ENCODE data around the gene ARHGEF37.
A peak's percentile ranks its signal among the peaks of the same experiment; 100 is the strongest.
"Not testable (repeated sequence)": the region's sequence is repeated elsewhere in the genome, so short reads cannot be mapped to it uniquely, and the experiment has no call there.

The ARHGEF37 gene

DNA sequence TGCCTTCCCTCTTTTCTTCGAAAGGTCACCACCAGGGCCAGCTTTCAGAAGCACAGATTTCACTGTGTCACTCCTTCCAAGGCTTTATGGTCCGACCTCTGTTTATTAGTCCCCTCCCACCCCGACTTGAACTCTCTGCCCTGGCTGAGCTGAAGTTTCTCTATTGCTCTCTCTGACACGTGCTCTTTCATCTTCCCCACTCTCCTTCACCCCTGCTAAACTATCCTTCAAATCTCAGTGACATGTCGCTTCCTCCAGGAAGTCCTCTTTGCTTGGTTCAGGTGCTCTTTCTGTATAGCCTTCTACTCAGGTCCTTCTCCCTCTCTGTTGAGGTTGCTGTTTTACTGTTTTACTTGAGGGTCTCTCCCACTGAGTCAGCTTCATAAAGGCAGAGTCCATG, 64.4 kb downstream of the ARHGEF37 start:
- no peaks in the 10 kb centered on the region for H3K9me2 ChIP-seq (replicated peaks; ENCODE audit: control insufficient read depth, low read length)
- no peak overlapping the region for H3K4me2 ChIP-seq (ENCODE audit: low read length)
- no peaks in the 10 kb centered on the region for H4K20me1 ChIP-seq (ENCODE audit: control insufficient read depth, insufficient read depth, low read depth, low read length)
- no peaks in the 10 kb centered on the region for H3K9me3 ChIP-seq (ENCODE audit: control insufficient read depth, insufficient read depth, low read length)
- no peaks in the 10 kb centered on the region for H3K79me2 ChIP-seq (ENCODE audit: control insufficient read depth, low read length)
- no peak overlapping the region for H3K27ac ChIP-seq (ENCODE audit: low read depth, low read length)
- no peaks in the 10 kb centered on the region for H3K27me3 ChIP-seq (ENCODE audit: control insufficient read depth, low read length)
- H3K4me1 ChIP-seq (ENCODE audit: control insufficient read depth, low read length): peaks cover 39% of the 10 kb centered on the region
- H3K4me3 ChIP-seq (ENCODE audit: low read length): no peak overlapping the region
- H3K36me3 ChIP-seq (ENCODE audit: control insufficient read depth, low read length): no peaks in the 10 kb centered on the region
- TF ChIP-seq EZH2phosphoT487 (IDR thresholded peaks at IDR 0.05; ENCODE audit: borderline replicate concordance, low read length): no peak
- TF ChIP-seq, protein P1, sequence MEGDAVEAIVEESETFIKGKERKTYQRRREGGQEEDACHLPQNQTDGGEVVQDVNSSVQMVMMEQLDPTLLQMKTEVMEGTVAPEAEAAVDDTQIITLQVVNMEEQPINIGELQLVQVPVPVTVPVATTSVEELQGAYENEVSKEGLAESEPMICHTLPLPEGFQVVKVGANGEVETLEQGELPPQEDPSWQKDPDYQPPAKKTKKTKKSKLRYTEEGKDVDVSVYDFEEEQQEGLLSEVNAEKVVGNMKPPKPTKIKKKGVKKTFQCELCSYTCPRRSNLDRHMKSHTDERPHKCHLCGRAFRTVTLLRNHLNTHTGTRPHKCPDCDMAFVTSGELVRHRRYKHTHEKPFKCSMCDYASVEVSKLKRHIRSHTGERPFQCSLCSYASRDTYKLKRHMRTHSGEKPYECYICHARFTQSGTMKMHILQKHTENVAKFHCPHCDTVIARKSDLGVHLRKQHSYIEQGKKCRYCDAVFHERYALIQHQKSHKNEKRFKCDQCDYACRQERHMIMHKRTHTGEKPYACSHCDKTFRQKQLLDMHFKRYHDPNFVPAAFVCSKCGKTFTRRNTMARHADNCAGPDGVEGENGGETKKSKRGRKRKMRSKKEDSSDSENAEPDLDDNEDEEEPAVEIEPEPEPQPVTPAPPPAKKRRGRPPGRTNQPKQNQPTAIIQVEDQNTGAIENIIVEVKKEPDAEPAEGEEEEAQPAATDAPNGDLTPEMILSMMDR (IDR thresholded peaks at IDR 0.05; ENCODE audit: low read depth, low read length, poor library complexity, severe bottlenecking): no peak
- peaks cover 6% of the 10 kb centered on the region for H3F3A ChIP-seq (ENCODE audit: control insufficient read depth, insufficient read depth)

DNA sequence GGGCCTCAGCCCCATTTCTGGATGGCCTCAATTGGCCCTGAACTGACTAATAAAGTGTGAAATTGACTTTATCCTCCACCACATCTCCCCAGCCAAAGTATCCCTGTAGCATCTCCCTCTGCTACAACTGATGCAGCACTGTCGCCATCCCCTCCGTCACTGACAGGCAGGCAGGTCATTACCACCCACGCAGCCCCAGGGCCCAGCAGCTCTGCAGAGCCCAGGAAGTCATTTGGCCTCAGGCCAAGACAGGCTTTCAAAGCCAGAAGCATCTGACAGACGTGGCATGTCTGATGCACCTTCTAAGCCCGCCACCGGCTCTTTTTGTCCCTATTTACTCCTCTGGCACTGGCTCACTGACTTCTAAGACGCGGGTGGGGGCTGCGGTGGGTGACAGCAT, 65.3 kb downstream of the ARHGEF37 start:
- H4K20me1 ChIP-seq (ENCODE audit: control insufficient read depth, insufficient read depth, low read depth, low read length): no peaks in the 10 kb centered on the region
- H3K4me2 ChIP-seq (ENCODE audit: low read length): peak overlapping the region; percentile 60
- peaks cover 39% of the 10 kb centered on the region for H3K4me1 ChIP-seq (ENCODE audit: control insufficient read depth, low read length)
- H3K9me2 ChIP-seq (replicated peaks; ENCODE audit: control insufficient read depth, low read length): no peaks in the 10 kb centered on the region
- no peaks in the 10 kb centered on the region for H3K9me3 ChIP-seq (ENCODE audit: control insufficient read depth, insufficient read depth, low read length)
- H3K36me3 ChIP-seq (ENCODE audit: control insufficient read depth, low read length): no peaks in the 10 kb centered on the region
- no peaks in the 10 kb centered on the region for H3K79me2 ChIP-seq (ENCODE audit: control insufficient read depth, low read length)
- peak overlapping the region; percentile 46; the same call in 1 of the 2 replicates for H3K27ac ChIP-seq (ENCODE audit: low read depth, low read length)
- peak overlapping the region; percentile 39; the same call in 1 of the 2 replicates for H3K4me3 ChIP-seq (ENCODE audit: low read length)
- H3K27me3 ChIP-seq (ENCODE audit: control insufficient read depth, low read length): no peaks in the 10 kb centered on the region
- H3F3A ChIP-seq (ENCODE audit: control insufficient read depth, insufficient read depth): peaks cover 7% of the 10 kb centered on the region
- TF ChIP-seq, protein P1 (IDR thresholded peaks at IDR 0.05; ENCODE audit: low read depth, low read length, poor library complexity, severe bottlenecking): no peak
- no peak for TF ChIP-seq EZH2phosphoT487 (IDR thresholded peaks at IDR 0.05; ENCODE audit: borderline replicate concordance, low read length)

DNA sequence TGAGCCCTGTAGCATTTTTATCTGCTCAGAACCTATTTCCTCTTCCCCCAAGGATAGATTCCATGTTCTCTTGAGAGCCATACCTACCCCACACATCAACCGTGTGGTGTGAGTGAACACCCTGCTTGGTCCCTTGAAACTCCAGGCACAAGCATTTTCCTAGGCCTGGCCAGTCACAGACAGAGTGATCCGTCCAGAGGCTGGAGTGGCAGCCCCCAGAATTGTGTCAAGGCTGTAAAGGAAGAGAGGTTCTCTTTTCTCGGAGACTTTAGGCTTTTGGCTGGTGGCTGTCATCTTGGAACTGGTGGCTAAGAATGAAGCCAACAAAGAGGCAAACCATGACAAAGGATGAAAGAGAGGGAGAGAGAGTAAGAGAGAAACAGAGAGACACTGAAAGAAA, 66.0 kb downstream of the ARHGEF37 start:
- Histone ChIP-seq H3K4me3 (ENCODE audit: low read length) (peak overlapping the region; percentile 39), H3K27me3 (ENCODE audit: control insufficient read depth, low read length) (no peaks in the 10 kb centered on the region), H3K27ac (ENCODE audit: low read depth, low read length) (peak overlapping the region; percentile 46), H3K36me3 (ENCODE audit: control insufficient read depth, low read length) (no peaks in the 10 kb centered on the region), H3K79me2 (ENCODE audit: control insufficient read depth, low read length) (no peaks in the 10 kb centered on the region), H3K9me2 (replicated peaks; ENCODE audit: control insufficient read depth, low read length) (no peaks in the 10 kb centered on the region), H3K4me2 (ENCODE audit: low read length) (peak overlapping the region; percentile 60), H3K4me1 (ENCODE audit: control insufficient read depth, low read length) (peaks cover 39% of the 10 kb centered on the region), H4K20me1 (ENCODE audit: control insufficient read depth, insufficient read depth, low read depth, low read length) (no peaks in the 10 kb centered on the region), H3F3A (ENCODE audit: control insufficient read depth, insufficient read depth) (peaks cover 13% of the 10 kb centered on the region), H3K9me3 (ENCODE audit: control insufficient read depth, insufficient read depth, low read length) (no peaks in the 10 kb centered on the region)
- no peak for TF ChIP-seq EZH2phosphoT487 (IDR thresholded peaks at IDR 0.05; ENCODE audit: borderline replicate concordance, low read length)
- TF ChIP-seq, protein P1 (IDR thresholded peaks at IDR 0.05; ENCODE audit: low read depth, low read length, poor library complexity, severe bottlenecking): no peak

DNA sequence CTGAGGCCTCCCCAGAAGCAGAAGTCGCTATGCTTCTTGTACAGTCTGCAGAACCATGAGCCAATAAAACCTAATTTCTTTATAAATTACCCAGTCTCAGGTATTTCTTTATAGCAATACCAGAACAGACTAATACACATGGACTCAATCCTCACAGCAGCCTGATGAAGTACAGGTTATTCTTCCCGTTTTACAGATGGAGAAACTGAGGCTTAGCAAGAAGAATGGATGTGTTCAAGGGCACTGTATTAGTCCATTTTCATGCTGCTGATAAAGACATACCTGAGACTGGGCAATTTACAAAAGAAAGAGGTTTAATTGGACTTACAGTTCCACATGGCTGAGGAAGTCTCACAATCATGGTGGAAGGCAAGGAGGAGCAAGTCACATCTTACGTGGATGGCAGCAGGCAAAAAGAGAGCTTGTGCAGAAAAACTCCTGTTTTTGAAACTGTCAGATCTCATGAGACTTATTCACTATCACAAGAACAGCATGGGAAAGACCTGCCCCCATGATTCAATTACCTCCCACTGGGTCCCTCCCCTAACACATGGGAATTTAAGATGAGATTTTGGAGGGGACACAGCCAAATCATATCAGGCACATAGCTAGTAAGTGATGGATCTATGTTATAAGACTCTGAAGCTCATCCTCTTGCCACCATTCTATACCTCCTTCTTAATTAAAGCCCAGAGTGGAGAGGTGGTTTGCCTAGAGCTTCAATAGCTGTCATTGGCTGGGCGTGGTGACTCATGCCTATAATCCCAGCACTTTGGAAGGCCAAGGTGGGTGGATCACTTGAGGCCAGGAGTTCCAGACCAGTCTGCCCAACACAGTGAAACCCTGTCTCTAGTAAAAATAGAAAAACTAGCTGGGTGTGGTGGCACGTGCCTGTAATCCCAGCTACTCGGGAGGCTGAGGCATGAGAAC, 67.4 kb downstream of the ARHGEF37 start:
- not testable (repeated sequence) for H3K9me2 ChIP-seq (replicated peaks; ENCODE audit: control insufficient read depth, low read length); H3K36me3 ChIP-seq (ENCODE audit: control insufficient read depth, low read length); H3K27me3 ChIP-seq (ENCODE audit: control insufficient read depth, low read length); H4K20me1 ChIP-seq (ENCODE audit: control insufficient read depth, insufficient read depth, low read depth, low read length); H3K9me3 ChIP-seq (ENCODE audit: control insufficient read depth, insufficient read depth, low read length); H3K4me3 ChIP-seq (ENCODE audit: low read length); H3K27ac ChIP-seq (ENCODE audit: low read depth, low read length); H3K79me2 ChIP-seq (ENCODE audit: control insufficient read depth, low read length)
- Histone ChIP-seq H3F3A (ENCODE audit: control insufficient read depth, insufficient read depth) (peaks cover 27% of the 10 kb centered on the region), H3K4me1 (ENCODE audit: control insufficient read depth, low read length) (peaks cover 46% of the 10 kb centered on the region), H3K4me2 (ENCODE audit: low read length) (peak overlapping the region; percentile 60)

GRCh38 chr5:149649730-149650129, 68.4 kb downstream of the ARHGEF37 start:
- Histone ChIP-seq H3F3A (ENCODE audit: control insufficient read depth, insufficient read depth) (peaks cover 31% of the 10 kb centered on the region), H3K4me1 (ENCODE audit: control insufficient read depth, low read length) (peaks cover 56% of the 10 kb centered on the region)
- not testable (repeated sequence) for H4K20me1 ChIP-seq (ENCODE audit: control insufficient read depth, insufficient read depth, low read depth, low read length); H3K4me2 ChIP-seq (ENCODE audit: low read length); H3K27ac ChIP-seq (ENCODE audit: low read depth, low read length); H3K27me3 ChIP-seq (ENCODE audit: control insufficient read depth, low read length); H3K36me3 ChIP-seq (ENCODE audit: control insufficient read depth, low read length); H3K9me2 ChIP-seq (replicated peaks; ENCODE audit: control insufficient read depth, low read length); H3K9me3 ChIP-seq (ENCODE audit: control insufficient read depth, insufficient read depth, low read length); H3K4me3 ChIP-seq (ENCODE audit: low read length); H3K79me2 ChIP-seq (ENCODE audit: control insufficient read depth, low read length)
